ENCODE data around the gene NUBPL.
"Not testable (repeated sequence)": the region's sequence is repeated elsewhere in the genome, so short reads cannot be mapped to it uniquely, and the experiment has no call there.

Gene NUBPL

DNA sequence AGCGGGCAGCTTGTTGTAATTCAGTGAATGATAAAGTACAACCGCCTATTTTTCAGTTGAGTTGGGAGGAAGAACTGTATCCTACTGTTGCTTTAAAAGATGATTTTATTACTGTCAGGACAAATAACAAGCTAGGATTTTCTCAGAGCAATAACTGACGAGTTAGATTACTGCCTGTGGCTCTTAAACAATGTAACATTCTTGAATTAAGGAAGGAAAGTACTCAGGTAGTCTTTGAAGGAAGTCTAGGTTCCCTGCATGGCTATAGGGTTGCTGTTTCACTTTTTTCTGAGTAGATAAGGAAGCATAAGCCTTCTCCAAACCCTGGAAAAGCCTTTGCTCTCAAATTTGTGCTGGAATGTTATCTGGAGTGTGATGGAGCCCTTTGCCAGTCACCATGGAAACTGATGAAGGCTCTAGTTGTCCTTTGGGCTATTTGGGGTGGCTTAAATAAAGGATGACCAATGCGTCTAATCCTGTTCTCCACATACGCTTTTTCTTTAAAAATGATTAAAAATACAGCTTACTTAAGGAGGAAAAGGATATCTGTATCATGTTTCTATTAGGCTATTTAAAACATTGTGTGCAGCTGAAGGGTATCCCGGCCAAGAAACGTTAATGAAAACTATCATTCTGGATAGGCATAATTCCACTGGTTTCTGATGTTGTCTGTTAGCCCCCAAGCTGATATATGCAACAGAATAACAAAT, 17.7 kb downstream of the NUBPL start:
- DNase-seq = no peak

- no peak for DNase-seq
Observed at GRCh38 chr14:31580234-31580633, 19.0 kb downstream of the NUBPL start.

DNA sequence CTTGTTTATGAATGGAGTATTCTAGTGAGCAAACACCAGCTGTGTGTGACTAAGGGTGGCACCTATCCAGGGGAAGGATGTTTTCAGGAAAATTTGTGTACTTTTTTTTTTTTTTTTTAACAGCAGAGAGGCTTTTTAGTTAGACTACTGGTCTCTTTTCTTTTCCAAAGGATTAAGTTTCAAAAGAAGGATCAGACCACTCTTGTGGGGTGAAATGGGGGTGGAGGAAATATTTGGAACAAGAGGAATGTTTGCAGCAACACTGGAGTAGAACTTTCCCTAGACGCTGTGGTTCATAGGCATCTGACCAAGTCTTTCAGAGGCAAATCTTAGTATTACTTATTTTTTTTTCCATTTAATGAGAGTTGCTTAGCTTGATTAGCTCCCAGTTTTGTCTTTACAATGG, 21.1 kb downstream of the NUBPL start:
- no peak for DNase-seq

GRCh38 chr14:31582836-31583452, 21.7 kb downstream of the NUBPL start:
- peak in 1 of 2 experiments; percentile 10 for DNase-seq

GRCh38 chr14:31590206-31590605, 29.0 kb downstream of the NUBPL start:
- peak; percentile 86 to 89 for DNase-seq

GRCh38 chr14:31592122-31592521, 30.9 kb downstream of the NUBPL start:
- no peak for DNase-seq

GRCh38 chr14:31592631-31593030, 31.4 kb downstream of the NUBPL start:
- DNase-seq = no peak

DNA sequence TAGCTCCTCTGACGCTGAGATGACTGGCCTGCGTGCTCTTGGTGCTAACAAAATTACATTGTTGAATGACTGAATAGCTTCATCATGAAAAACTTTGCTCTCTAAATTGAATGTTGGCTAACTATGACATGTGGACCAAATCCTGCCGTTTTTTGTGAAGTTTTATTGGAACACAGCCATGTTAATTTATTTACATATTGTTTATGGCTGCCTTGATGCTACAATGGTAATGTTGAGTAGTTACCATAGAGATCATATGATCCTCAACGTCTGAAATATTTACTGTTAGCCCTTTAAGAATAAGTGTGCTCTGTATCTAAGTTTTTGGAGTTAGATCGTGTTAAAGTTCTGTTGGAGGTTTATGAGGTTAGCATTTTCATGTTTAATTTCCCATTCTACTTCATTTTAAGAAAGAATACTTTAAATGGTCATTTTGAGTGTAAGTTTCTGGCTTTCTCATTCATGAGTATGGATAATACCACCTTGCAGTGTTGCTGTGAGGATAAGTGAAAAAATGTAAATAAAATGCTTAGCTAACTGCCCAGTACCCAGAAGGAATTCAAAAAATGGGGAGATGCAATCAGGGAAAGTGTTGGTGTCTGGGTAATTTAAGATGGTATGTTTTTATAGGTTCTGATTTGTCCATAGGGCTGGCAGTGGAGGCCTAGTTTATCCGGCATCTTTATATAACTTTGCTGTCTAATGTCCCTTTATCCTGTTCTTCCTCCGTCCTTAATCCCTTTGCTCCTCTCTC, 35.3 kb downstream of the NUBPL start:
- no peak for DNase-seq

DNA sequence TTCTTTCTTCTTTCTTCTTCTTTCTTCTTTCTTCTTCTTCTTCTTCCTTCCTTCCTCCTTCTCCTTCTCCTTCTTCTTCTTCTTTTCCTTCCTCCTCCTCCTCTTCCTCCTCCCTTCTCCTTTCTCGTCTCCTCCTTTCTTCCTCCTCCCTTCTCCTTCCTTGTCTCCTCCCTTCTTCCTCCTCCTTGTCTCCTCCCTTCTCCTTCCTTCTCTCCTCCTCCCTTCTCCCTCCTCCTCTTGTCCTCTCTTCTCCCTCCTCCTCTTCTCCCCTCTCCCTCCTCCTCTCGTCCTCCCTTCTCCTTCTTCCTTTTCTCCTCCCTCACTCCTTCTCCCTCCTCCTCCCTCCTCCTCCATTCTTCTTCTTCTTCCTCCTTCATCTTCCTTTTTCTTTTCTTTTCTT, 44.5 kb downstream of the NUBPL start:
- DNase-seq = no peak

- DNase-seq = peak in 1 of 2 experiments; percentile 22
Observed at GRCh38 chr14:31611778-31612433, 50.7 kb downstream of the NUBPL start.

GRCh38 chr14:31613188-31613587, 52.0 kb downstream of the NUBPL start:
- DNase-seq = no peak

DNA sequence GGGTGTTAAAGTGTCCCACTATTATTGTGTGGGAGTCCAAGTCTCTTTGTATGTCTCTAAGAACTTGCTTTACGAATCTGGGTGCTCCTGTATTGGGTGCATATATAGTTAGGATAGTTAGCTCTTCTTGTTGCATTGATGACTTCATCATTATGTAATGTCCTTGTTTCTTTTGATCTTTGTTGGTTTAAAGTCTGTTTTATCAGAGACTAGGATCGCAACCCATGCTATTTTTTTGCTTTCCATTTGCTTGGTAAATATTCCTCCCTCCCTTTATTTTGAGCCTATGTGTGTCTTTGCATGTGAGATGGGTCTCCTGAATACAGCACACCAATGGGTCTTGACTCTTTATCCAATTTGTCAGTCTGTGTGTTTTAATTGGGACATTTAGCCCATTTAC, 57.7 kb downstream of the NUBPL start:
- not testable (repeated sequence) for DNase-seq

- DNase-seq = no peak
Observed at GRCh38 chr14:31619440-31619839, 58.2 kb downstream of the NUBPL start.

- not testable (repeated sequence) for DNase-seq
Observed at GRCh38 chr14:31620898-31621297, 59.7 kb downstream of the NUBPL start.

GRCh38 chr14:31622060-31622459, 60.9 kb downstream of the NUBPL start:
- no peak for DNase-seq

DNA sequence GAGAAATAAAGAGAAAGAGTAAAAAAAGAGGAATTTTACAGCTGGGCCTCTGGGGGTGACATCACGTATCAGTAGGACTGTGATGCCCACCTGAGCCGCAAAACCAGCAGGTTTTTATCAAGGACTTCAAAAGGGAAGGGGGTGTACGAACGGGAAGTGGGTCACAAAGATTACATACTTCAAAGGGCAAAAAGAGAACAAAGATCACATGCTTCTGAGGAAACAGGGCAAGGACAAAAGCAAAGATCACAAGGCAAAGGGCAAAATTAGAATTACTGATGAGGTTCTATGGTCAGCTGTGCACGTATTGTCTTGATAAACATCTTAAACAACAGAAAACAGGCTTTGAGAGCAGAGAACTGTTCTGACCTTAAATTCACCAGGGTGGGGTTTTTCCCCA, 91.7 kb downstream of the NUBPL start:
- DNase-seq = not testable (repeated sequence)

- DNase-seq = no peak
Observed at GRCh38 chr14:31657917-31658316, 96.7 kb downstream of the NUBPL start.

DNA sequence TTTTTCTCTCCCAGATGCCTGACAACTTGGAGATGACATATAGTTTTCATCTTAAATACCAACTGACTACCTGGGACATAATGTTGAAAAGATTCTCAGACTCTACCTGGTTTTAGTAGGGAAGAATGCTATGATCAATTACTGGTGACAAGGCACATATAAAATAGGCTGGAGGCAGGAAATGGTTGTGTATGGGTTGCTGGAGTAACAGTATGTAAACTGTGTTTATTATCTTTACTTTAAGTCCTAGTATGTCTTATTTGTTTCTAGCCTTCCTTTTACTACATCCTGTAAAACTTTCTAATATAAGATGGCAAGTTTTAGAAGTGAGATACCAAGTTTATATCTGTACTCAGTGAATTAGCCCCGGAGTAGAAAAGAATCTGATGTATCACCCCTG, 98.1 kb downstream of the NUBPL start:
- DNase-seq = no peak

DNA sequence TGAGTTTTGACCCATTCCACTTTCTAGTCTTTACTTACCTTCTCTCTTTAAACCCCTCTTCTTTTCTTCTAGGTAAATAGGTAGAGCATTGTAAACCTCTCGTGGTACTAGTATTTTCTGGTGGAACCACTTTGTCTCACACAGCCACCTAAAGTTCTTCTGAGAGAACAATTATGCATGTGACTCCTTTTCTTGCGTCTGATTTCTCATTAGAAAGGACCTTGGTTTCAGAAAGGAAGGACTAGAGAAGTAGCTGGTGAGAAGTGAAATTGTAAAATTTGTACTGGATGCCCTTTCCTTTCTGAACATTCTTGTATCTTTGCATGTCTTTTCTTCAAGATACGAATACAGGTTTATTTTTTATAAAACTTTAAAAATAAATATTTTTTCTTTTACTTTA, 99.0 kb downstream of the NUBPL start:
- DNase-seq = no peak

GRCh38 chr14:31660728-31661127, 99.5 kb downstream of the NUBPL start:
- no peak for DNase-seq

- no peak for DNase-seq
Observed at GRCh38 chr14:31668348-31668747, 107.1 kb downstream of the NUBPL start.

GRCh38 chr14:31672709-31673108, 111.5 kb downstream of the NUBPL start:
- DNase-seq = no peak

DNA sequence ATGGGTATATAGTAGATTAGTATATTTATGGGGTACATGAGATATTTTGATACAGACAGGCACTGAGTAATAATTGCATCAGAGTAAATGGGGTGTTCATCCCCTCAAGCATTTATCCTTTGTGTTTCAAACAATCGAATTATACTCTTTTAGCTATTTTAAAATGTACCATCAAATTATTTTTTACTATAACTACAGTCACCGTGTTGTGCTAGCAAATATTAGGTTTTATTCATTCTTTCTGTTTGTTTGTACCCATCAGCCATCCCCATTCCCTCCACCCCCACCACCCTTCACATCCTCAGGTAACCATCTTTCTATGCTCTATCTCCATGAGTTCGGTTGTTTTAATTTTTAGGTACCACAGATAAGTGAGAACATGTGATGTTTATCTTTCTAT, 115.8 kb downstream of the NUBPL start:
- DNase-seq = no peak

DNA sequence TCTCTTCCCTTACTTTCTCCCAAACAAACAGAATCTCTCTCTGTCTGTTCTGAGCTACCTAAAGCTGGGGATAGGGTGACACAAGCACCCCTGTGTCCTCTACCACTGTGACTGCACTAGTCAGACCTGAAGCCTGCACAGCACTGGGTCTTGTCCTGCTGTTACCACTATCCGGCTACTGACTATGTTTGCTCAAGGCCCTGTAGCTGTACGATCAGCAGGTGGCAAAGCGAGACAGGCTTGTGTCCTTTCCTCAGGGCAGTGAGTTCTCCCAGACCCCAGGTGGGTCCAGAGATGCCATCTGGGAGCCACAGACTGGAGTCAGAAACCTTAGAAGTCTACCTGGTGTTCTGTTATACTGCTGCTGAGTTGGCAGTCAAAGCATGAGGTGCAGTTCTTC, 116.4 kb downstream of the NUBPL start:
- no peak for DNase-seq
